GM19240 (cell line): ENCODE measurements around the gene PGK1.

Source experiments
- DNase-seq: peaks from one replicate; pipeline ENCODE4 v3.0.0; 2011; ENCODE audit warnings: low spot score; ENCODE audit not compliant: insufficient read length

Gene PGK1

DNA sequence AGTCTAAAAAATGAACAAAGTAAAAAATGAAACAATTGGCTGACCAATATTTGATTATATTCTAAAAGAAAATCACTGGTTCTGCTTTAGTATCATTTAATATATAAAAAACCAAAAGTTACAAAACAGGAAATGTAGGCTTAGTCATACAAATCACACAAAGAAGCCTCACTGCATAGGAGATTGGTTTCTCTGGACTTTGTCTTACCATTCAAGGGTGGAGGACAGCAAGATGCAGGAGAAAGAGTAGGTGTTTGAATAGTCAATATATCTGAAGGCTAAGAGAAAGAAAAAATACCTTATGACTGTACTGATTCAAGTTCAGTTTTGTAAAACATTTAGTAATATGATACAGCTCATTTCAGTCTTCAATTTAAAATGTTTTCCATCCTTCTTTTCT, 64.0 kb downstream of the PGK1 start:
- DNase-seq = no peak
